ENCODE measurements around the gene LTB. TPM values are rescaled to one million over a fixed set of nuclear protein-coding genes. Genes with fewer than 3 reads are reported as not detected.

LTB gene
- total and polyA plus RNA-seq, 2 of the 13 experiments (the other 11 are each of a cell fraction or from before 2014, with no cell fraction given): 0.09 to 0.22 TPM

GRCh38 chr6:31533455-31533841 lies 48.8 kb downstream of the LTB start (continued):
- TF ChIP-seq CAMTA2 (CRISPR knock-in tag; IDR thresholded peaks at IDR 0.05; ENCODE audit: borderline replicate concordance): no peak
- TF ChIP-seq ZNF570 (CRISPR knock-in tag; IDR thresholded peaks at IDR 0.05; ENCODE audit: borderline replicate concordance): no peak
- TF ChIP-seq ZFP62 (CRISPR knock-in tag; IDR thresholded peaks at IDR 0.05): no peak
- TF ChIP-seq IRF2 (CRISPR knock-in tag; IDR thresholded peaks at IDR 0.05): no peak
- TF ChIP-seq GATAD1 (CRISPR knock-in tag; IDR thresholded peaks at IDR 0.05): no peak
- no peak for TF ChIP-seq ZNF629 (CRISPR knock-in tag; conservative IDR thresholded peaks at IDR 0.05)
- peak; percentile 29 for TF ChIP-seq IKZF4 (CRISPR knock-in tag; IDR thresholded peaks at IDR 0.05; ENCODE audit: borderline replicate concordance, low read depth, not compliant biosample characterization)
- no peak for TF ChIP-seq ADNP (CRISPR knock-in tag; IDR thresholded peaks at IDR 0.05)
- TF ChIP-seq ZNF354B (CRISPR knock-in tag; IDR thresholded peaks at IDR 0.05): no peak
- TF ChIP-seq KDM3A (CRISPR knock-in tag; IDR thresholded peaks at IDR 0.05; ENCODE audit: low read depth): no peak
- no peak for TF ChIP-seq EEA1 (CRISPR knock-in tag; IDR thresholded peaks at IDR 0.05; ENCODE audit: borderline replicate concordance)
- TF ChIP-seq SRSF9 (IDR thresholded peaks at IDR 0.05; ENCODE audit: borderline replicate concordance, insufficient read depth, low read depth, low read length, poor library complexity, severe bottlenecking): no peak
- TF ChIP-seq ZNF33A (CRISPR knock-in tag; IDR thresholded peaks at IDR 0.05; ENCODE audit: borderline replicate concordance): no peak
- TF ChIP-seq MTA3 (CRISPR knock-in tag; IDR thresholded peaks at IDR 0.05): no peak
- no peak for TF ChIP-seq KMT2A (CRISPR knock-in tag; IDR thresholded peaks at IDR 0.05)
- TF ChIP-seq ZNF746 (CRISPR knock-in tag; IDR thresholded peaks at IDR 0.05): no peak
- no peak for TF ChIP-seq RORA (CRISPR knock-in tag; IDR thresholded peaks at IDR 0.05)
- TF ChIP-seq AFF4 (CRISPR knock-in tag; IDR thresholded peaks at IDR 0.05): no peak
- TF ChIP-seq SAFB2 (CRISPR knock-in tag; IDR thresholded peaks at IDR 0.05; ENCODE audit: borderline replicate concordance, low read depth): 0 out of 2 replicates have a peak, but pooled peaks have one; percentile 17
- no peak for TF ChIP-seq ZNF530 (CRISPR knock-in tag; IDR thresholded peaks at IDR 0.05; ENCODE audit: low read depth)
- TF ChIP-seq ZSCAN25 (CRISPR knock-in tag; IDR thresholded peaks at IDR 0.05): no peak
- TF ChIP-seq GTF3A (CRISPR knock-in tag; conservative IDR thresholded peaks at IDR 0.05): no peak
- no peak for TF ChIP-seq HNRNPK (IDR thresholded peaks at IDR 0.05; ENCODE audit: low read depth, low read length, poor library complexity, severe bottlenecking)
- no peak for TF ChIP-seq POLR2AphosphoS2 (IDR thresholded peaks at IDR 0.05; ENCODE audit: low read depth, low read length)
- TF ChIP-seq KLF12 (CRISPR knock-in tag; IDR thresholded peaks at IDR 0.05; ENCODE audit: borderline replicate concordance): no peak
- TF ChIP-seq RBFOX2 (IDR thresholded peaks at IDR 0.05; ENCODE audit: low read depth, low read length): peak; percentile 68; the same call in 1 of the 2 replicates
